ENCODE data around the gene ERC2. TPM values are rescaled to one million over a fixed set of nuclear protein-coding genes. Genes with fewer than 3 reads are reported as not detected.

The ERC2 gene
- total RNA-seq, 1 experiment from 2014 or later, result 0.90 TPM

GRCh38 chr3:56342475-56342874, 125.8 kb downstream of the ERC2 start:
- ChIA-PET POLR2A (ENCODE audit: low non-redundant PET) (no interaction called here), CTCF (no interaction called here)
- no peak overlapping the region for H3K27ac ChIP-seq (ENCODE audit: low read depth, low read length, poor library complexity, severe bottlenecking)
- no peak for TF ChIP-seq EZH2 (IDR thresholded peaks at IDR 0.05; ENCODE audit: borderline replicate concordance, low read depth, low read length, poor library complexity, severe bottlenecking)
- TF ChIP-seq, protein P1, sequence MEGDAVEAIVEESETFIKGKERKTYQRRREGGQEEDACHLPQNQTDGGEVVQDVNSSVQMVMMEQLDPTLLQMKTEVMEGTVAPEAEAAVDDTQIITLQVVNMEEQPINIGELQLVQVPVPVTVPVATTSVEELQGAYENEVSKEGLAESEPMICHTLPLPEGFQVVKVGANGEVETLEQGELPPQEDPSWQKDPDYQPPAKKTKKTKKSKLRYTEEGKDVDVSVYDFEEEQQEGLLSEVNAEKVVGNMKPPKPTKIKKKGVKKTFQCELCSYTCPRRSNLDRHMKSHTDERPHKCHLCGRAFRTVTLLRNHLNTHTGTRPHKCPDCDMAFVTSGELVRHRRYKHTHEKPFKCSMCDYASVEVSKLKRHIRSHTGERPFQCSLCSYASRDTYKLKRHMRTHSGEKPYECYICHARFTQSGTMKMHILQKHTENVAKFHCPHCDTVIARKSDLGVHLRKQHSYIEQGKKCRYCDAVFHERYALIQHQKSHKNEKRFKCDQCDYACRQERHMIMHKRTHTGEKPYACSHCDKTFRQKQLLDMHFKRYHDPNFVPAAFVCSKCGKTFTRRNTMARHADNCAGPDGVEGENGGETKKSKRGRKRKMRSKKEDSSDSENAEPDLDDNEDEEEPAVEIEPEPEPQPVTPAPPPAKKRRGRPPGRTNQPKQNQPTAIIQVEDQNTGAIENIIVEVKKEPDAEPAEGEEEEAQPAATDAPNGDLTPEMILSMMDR (conservative IDR thresholded peaks at IDR 0.05; ENCODE audit: low read depth, low read length), result no peak
- no peaks in the 10 kb centered on the region for H3K9me3 ChIP-seq (ENCODE audit: low read depth, low read length, poor library complexity, severe bottlenecking)
- H3K4me3 ChIP-seq (ENCODE audit: low read depth, low read length, poor library complexity, severe bottlenecking), result no peak overlapping the region
- intact Hi-C loops (cut with micrococcal nuclease; ENCODE audit: unreplicated experiment), result loop anchor here (5.0 kb wide), 1 partner anchor 105 kb away; no protein-coding TSS in a partner anchor
- H3K27me3 ChIP-seq (replicated peaks; ENCODE audit: insufficient read depth, low read depth, low read length, poor library complexity), result no peaks in the 10 kb centered on the region
- BruUV-seq (replicated peaks), result no TSS peak
- H3K4me1 ChIP-seq (ENCODE audit: insufficient read depth, low read length, poor library complexity, severe bottlenecking), result peaks cover 3% of the 10 kb centered on the region
- no peak for DNase-seq (ENCODE audit: low spot score)
- no peaks in the 10 kb centered on the region for H3K36me3 ChIP-seq (ENCODE audit: insufficient read depth, low read length, poor library complexity, severe bottlenecking)

DNA sequence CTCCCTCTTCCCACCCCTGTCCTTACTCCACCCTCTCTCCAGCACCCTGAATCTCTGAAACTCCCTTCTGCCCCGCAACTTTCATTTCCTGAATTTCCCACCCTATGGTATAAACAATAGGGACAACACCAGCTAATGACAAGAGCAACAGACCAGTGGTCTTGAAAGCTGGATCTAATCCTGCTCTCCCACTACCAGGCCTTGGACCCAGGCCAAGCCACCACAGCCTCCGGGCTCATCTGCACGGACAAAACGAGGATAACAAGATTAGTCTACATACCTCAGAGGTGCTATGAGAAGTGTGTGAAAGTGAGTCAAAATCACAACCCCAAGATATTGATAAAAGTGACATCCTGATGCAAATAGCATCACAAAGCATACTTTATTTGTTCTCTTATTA, 128.6 kb downstream of the ERC2 start:
- intact Hi-C loops (cut with micrococcal nuclease; ENCODE audit: unreplicated experiment), result loop anchor here (1.0 to 5.0 kb wide), 2 partner anchors 24 to 108 kb away; no protein-coding TSS in a partner anchor
- Histone ChIP-seq H3K36me3 (ENCODE audit: insufficient read depth, low read length, poor library complexity, severe bottlenecking) (no peaks in the 10 kb centered on the region), H3K4me1 (ENCODE audit: insufficient read depth, low read length, poor library complexity, severe bottlenecking) (peaks cover 3% of the 10 kb centered on the region), H3K27me3 (replicated peaks; ENCODE audit: insufficient read depth, low read depth, low read length, poor library complexity) (no peaks in the 10 kb centered on the region), H3K27ac (ENCODE audit: low read depth, low read length, poor library complexity, severe bottlenecking) (no peak overlapping the region), H3K4me3 (ENCODE audit: low read depth, low read length, poor library complexity, severe bottlenecking) (no peak overlapping the region), H3K9me3 (ENCODE audit: low read depth, low read length, poor library complexity, severe bottlenecking) (no peaks in the 10 kb centered on the region)
- no peak for TF ChIP-seq EZH2 (IDR thresholded peaks at IDR 0.05; ENCODE audit: borderline replicate concordance, low read depth, low read length, poor library complexity, severe bottlenecking)
- TF ChIP-seq, protein P1 (conservative IDR thresholded peaks at IDR 0.05; ENCODE audit: low read depth, low read length), result no peak
- no peak for DNase-seq (ENCODE audit: low spot score)
- BruUV-seq (replicated peaks), result no TSS peak
- POLR2A ChIA-PET (ENCODE audit: low non-redundant PET), result no interaction called here
- CTCF ChIA-PET, result interaction anchor here (0.6 to 2.4 kb wide), 2 partner anchors 104 to 155 kb away, joined by 4 to 11 read pairs; no protein-coding TSS in a partner anchor

DNA sequence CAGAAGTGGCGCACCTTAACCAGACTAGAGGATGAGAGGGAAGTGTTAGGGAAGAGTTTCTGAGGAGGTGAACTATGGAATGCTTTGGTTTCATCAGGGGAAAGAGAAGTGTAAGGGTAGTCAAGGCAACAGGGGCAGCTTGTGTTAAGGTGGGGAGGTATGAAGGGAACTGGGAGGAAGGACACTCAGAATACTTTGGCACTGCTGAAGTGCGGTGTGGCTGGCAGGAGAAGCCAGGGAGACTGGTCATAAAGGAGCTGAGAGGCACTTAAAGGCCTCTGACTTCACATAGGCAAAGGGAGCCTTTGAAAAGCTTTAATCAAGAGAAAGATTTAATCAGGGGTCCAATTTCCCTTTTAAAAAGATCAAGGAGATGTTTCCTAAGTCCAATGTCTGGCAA, 129.0 kb downstream of the ERC2 start:
- Histone ChIP-seq H3K4me1 (ENCODE audit: insufficient read depth, low read length, poor library complexity, severe bottlenecking) (peaks cover 3% of the 10 kb centered on the region), H3K36me3 (ENCODE audit: insufficient read depth, low read length, poor library complexity, severe bottlenecking) (no peaks in the 10 kb centered on the region), H3K4me3 (ENCODE audit: low read depth, low read length, poor library complexity, severe bottlenecking) (no peak overlapping the region), H3K27me3 (replicated peaks; ENCODE audit: insufficient read depth, low read depth, low read length, poor library complexity) (no peaks in the 10 kb centered on the region), H3K27ac (ENCODE audit: low read depth, low read length, poor library complexity, severe bottlenecking) (no peak overlapping the region), H3K9me3 (ENCODE audit: low read depth, low read length, poor library complexity, severe bottlenecking) (no peaks in the 10 kb centered on the region)
- ChIA-PET POLR2A (ENCODE audit: low non-redundant PET) (no interaction called here), CTCF (no interaction called here)
- DNase-seq (ENCODE audit: low spot score), result no peak
- intact Hi-C loops (cut with micrococcal nuclease; ENCODE audit: unreplicated experiment), result no loop called here
- TF ChIP-seq, protein P1 (conservative IDR thresholded peaks at IDR 0.05; ENCODE audit: low read depth, low read length), result no peak
- TF ChIP-seq EZH2 (IDR thresholded peaks at IDR 0.05; ENCODE audit: borderline replicate concordance, low read depth, low read length, poor library complexity, severe bottlenecking), result no peak
- BruUV-seq (replicated peaks), result no TSS peak

All from A673 (cell line).